ENCODE results near the gene ZNF488. TPM values are rescaled to one million over a fixed set of nuclear protein-coding genes. Genes with fewer than 3 reads are reported as not detected.

The ZNF488 gene
- total and polyA plus RNA-seq, 7 donors = 0.16 to 0.82 (median 0.65) TPM; not detected in 3

DNA sequence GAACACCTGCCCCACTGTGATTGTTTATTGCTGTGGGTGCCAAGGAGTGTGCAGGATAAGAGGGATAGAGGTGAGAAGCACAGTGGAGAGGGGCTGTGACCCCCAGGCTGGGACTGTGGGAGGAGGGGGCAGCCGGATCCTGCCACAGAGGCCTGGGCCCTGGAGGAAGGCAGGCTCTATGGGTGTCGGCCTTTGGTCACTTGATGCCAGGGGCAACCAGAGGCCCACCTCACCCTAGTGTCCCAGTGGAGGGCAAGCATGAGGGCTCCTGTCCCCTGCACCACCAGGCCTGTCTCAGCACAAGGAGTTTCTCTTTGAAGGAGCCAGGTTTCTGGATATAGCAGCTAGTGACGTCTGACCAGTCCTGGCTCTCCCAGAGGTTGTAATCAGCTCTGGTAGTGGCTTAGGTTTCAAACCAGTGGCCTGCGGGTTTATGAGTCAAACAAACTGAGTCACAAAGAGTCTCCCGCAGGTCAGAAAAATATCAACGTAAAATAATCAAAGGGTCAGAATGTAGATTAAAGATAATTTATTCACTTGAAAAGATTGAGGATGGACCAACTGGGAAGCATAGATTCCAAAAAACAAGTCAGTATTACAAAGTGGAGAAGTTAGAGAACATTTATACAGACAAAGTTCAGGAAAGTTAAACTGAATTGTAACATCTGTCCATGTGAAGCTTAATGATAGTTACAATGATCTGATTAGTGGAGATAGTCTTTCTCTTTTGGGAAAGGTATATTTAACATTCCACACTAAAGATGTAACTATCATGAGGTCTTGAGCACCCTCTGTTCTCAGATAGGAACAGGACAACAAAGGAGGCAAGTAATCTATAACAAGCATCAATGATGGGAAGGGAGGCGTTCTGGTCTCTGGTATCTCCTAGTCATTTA is 37.2 kb upstream of the ZNF488 start:
- H3K27me3 ChIP-seq = no peaks in the 10 kb centered on the region
- WGBS, 2 donors = 89 to 91% methylated on average over 7 of the region's 7 CpGs
- intact Hi-C loops (cut with DNase I) = no loop called here
- H3K27ac ChIP-seq = no peak overlapping the region
- no peak overlapping the region for H3K4me3 ChIP-seq
- DNase-seq = no peak
- no peaks in the 10 kb centered on the region for H3K9me3 ChIP-seq
- no peaks in the 10 kb centered on the region for H3K4me1 ChIP-seq
- H3K36me3 ChIP-seq = no peaks in the 10 kb centered on the region
- TF ChIP-seq POLR2AphosphoS5 (IDR thresholded peaks at IDR 0.05) (no peak), POLR2A (IDR thresholded peaks at IDR 0.05) (no peak), EP300 (IDR thresholded peaks at IDR 0.05) (no peak)
- TF ChIP-seq, protein P1, sequence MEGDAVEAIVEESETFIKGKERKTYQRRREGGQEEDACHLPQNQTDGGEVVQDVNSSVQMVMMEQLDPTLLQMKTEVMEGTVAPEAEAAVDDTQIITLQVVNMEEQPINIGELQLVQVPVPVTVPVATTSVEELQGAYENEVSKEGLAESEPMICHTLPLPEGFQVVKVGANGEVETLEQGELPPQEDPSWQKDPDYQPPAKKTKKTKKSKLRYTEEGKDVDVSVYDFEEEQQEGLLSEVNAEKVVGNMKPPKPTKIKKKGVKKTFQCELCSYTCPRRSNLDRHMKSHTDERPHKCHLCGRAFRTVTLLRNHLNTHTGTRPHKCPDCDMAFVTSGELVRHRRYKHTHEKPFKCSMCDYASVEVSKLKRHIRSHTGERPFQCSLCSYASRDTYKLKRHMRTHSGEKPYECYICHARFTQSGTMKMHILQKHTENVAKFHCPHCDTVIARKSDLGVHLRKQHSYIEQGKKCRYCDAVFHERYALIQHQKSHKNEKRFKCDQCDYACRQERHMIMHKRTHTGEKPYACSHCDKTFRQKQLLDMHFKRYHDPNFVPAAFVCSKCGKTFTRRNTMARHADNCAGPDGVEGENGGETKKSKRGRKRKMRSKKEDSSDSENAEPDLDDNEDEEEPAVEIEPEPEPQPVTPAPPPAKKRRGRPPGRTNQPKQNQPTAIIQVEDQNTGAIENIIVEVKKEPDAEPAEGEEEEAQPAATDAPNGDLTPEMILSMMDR (IDR thresholded peaks at IDR 0.05) = no peak

GRCh38 chr10:47420305-47421056 is 36.4 kb upstream of the ZNF488 start:
- 86 to 90% methylated on average over 14 of the region's 14 CpGs for WGBS, 2 donors
- Histone ChIP-seq H3K27ac (no peak overlapping the region), H3K4me3 (no peak overlapping the region), H3K4me1 (no peaks in the 10 kb centered on the region), H3K27me3 (no peaks in the 10 kb centered on the region), H3K9me3 (no peaks in the 10 kb centered on the region), H3K36me3 (no peaks in the 10 kb centered on the region)
- DNase-seq = no peak
- TF ChIP-seq EP300 (IDR thresholded peaks at IDR 0.05) (no peak), POLR2A (IDR thresholded peaks at IDR 0.05) (no peak), POLR2AphosphoS5 (IDR thresholded peaks at IDR 0.05) (no peak)
- TF ChIP-seq, protein P1 (IDR thresholded peaks at IDR 0.05) = no peak
- intact Hi-C loops (cut with DNase I) = no loop called here

GRCh38 chr10:47419421-47419820 is 35.3 kb upstream of the ZNF488 start:
- intact Hi-C loops (cut with DNase I) = no loop called here
- no peaks in the 10 kb centered on the region for H3K4me1 ChIP-seq
- no peak for DNase-seq
- H3K36me3 ChIP-seq = no peaks in the 10 kb centered on the region
- no peaks in the 10 kb centered on the region for H3K27me3 ChIP-seq
- H3K27ac ChIP-seq = no peak overlapping the region
- no peaks in the 10 kb centered on the region for H3K9me3 ChIP-seq
- H3K4me3 ChIP-seq = no peak overlapping the region
- 91 to 92% methylated on average over 2 of the region's 2 CpGs for WGBS, 2 donors
- TF ChIP-seq POLR2A (IDR thresholded peaks at IDR 0.05) (no peak), POLR2AphosphoS5 (IDR thresholded peaks at IDR 0.05) (no peak), EP300 (IDR thresholded peaks at IDR 0.05) (no peak)
- TF ChIP-seq, protein P1 (IDR thresholded peaks at IDR 0.05) = no peak

DNA sequence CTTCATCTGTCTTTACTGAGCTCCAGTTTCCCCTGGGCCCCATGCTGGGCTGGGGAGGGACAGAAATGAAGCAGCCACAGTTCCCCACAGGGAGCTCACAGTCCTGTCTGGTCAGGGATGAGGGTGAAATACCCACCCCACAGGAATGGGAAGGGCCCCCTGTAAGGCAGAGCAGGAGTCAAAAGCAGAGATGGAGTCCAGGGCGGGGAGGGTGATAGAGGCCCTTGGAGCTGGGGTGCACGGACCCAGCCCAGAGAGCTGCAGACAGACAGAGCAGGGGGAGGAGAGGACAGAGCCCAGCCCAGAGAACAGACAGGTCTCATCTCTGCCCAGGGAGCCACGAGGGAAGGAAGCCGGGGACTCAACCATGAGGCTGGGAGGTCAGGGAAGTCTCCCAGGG is 34.9 kb upstream of the ZNF488 start:
- DNase-seq = no peak
- H3K27me3 ChIP-seq = no peaks in the 10 kb centered on the region
- H3K4me3 ChIP-seq = no peak overlapping the region
- no peaks in the 10 kb centered on the region for H3K36me3 ChIP-seq
- H3K4me1 ChIP-seq = no peaks in the 10 kb centered on the region
- TF ChIP-seq, protein P1 (IDR thresholded peaks at IDR 0.05) = no peak
- TF ChIP-seq EP300 (IDR thresholded peaks at IDR 0.05) (no peak), POLR2AphosphoS5 (IDR thresholded peaks at IDR 0.05) (no peak), POLR2A (IDR thresholded peaks at IDR 0.05) (no peak)
- H3K9me3 ChIP-seq = no peaks in the 10 kb centered on the region
- no peak overlapping the region for H3K27ac ChIP-seq
- WGBS, 2 donors = 86 to 87% methylated on average over 4 of the region's 4 CpGs
- intact Hi-C loops (cut with DNase I) = no loop called here
